ENCODE measurements around the gene STX4.

Gene STX4

DNA sequence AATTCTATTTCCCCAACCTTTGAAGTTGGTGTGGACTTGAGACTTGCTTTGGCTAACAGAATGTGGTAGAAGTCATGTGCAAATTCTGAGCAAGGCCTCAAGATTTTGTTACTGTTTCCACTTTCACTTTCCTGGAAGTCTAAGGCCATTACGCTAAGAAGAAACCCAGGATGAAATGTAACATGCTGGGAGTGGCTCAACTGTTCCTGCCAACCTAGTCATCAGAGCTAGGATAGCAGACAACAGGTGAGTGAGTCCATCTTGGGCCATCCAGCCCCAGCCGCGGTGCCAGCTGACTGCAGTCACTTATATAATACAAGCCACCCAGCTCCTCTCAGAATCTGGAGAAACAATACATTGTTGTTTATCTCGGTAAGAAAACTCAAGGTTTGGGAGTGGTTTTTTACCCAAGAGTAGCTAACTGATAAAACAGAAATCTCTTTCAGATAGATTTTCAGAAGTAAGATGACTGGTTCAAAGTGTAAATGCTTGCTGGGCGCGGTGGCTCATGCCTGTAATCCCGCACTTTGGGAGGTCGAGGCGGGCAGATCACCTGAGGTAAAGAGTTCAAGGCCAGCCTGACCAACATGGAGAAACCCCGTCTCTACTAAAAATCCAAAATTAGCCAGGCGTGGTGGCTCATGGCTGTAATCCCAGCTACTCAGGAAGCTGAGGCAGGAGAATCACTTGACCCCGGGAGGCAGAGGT, 10.7 kb upstream of the STX4 start:
- no peak for FAIRE-seq

DNA sequence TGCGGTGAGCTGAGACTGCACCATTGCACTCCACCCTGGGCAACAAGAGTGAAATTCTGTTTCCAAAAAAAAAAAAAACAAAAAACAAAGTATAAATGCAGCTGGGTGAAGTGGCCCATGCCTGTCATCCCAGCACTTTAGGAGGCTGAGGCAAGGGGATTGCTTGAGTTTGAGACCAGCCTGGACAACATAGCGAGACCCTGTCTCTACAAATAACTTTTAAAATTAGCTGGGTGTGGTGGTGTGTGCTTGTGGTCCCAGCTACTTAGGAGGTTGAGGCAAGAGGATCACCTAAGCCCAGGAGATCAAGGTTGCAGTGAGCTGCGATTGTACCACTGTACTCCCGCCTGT, 10.1 kb upstream of the STX4 start:
- no peak for FAIRE-seq

DNA sequence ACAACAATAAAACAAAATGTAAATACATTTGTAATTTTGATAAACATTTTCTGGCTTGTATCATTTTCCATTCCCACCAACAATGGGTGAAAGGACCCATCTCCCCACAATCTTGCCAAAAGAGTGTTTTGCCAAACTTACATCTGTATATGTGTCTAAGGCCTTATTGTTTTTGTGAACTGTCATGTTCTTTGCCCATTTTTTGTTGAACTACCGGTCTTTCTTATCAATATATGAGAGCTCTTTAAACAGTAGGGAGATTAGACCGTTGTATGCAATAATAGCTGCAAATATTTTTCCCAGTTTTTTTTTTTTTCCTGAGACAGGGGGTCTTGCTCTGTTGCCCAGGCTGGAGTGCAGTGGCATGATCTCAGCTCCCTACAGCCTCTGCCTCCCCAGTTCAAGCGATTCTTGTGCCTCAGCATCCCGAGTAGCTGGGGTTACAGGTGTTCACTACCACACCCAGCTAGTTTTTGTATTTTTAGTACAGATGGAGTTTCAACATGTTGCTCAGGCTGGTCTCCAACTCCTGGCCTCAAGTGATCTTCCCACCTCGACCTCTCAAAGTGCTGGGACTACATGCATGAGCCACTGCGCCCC, 9.6 kb upstream of the STX4 start:
- FAIRE-seq: no peak

DNA sequence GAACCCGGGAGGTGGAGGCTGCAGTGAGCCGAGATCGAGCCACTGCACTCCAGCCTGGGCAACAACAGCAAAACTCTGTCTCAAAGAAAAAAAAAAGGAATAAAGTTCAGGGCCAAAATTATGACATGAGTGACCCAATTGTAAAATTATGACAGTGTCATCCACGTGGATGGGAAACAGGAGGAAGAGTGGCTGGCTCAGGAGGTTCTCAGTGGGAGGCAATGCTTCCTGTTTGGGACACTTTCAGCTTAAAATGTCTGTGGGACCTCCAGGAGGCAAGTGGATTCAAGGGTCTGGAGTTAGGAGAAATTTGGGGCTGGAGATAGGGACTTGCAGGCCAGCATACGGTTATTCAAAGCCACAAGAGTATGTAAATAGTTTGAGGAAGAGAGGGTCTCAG, 8.0 kb upstream of the STX4 start:
- no peak for FAIRE-seq

DNA sequence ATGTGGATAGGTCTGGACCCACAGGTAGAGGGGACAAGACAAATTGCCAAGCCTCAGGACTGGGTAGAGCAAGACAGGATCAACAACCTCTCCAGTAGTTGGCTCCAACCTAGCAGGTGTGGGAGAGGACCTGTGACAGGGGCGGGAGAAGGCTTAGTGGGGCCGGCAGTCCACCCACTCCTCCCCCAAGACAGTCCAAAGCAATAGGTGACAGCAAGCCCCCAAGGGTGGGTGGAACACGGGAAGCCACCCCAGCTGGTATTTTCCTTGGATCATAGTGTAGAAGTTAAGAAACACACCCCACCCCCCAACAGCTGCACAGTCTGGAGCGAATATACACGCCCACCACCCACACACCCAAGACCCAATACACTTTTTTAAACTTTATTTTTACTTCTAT, 4.1 kb upstream of the STX4 start:
- FAIRE-seq: no peak

DNA sequence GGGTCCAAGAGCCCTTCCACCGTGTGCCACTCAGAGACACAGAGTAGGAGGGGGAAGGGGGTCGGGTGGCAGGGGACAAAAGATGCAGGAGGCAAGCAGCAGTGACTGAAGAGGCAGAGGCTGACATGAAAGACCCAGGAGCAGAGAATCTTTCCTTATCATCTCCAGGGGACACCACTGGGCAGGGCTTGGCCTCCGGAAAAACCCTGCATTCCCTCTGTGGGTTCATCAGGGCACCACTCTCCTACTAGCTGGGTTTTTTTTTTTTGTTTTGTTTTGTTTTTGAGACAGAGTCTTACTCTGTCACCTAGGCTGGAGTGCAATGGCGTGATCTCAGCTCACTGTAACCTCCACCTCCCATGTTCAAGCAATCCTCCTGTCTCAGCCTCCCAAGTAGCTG, 2.1 kb upstream of the STX4 start:
- FAIRE-seq: no peak

DNA sequence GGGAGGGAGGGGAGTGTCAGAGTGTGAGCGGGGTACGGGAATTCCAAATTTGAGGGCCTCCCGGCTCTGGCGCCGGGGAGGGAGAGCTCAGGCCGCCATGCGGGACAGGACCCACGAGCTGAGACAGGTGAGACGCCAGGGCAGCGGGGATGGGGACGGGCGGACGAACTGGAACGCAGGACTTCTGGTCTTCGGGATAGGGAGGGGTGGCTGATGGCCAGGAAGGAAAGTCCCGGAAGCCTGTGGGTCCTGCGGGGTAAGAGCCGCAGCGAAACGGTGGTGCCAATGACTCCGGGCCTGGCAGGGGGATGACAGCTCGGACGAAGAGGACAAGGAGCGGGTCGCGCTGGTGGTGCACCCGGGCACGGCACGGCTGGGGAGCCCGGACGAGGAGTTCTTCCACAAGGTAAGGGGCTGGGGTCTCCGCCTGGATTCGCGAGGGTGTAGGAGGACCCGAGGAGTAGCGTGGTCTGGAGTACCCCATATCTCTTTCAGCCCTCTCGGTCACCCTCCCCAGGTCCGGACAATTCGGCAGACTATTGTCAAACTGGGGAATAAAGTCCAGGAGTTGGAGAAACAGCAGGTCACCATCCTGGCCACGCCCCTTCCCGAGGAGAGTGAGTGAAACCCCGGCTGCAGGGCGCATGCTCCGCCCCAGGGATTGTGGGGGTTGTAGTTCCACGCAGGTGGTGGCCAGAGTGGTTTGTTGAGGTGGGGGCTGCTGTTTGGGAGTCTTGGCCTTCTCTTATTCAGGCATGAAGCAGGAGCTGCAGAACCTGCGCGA, 543 bp downstream of the STX4 start:
- FAIRE-seq: no peak

DNA sequence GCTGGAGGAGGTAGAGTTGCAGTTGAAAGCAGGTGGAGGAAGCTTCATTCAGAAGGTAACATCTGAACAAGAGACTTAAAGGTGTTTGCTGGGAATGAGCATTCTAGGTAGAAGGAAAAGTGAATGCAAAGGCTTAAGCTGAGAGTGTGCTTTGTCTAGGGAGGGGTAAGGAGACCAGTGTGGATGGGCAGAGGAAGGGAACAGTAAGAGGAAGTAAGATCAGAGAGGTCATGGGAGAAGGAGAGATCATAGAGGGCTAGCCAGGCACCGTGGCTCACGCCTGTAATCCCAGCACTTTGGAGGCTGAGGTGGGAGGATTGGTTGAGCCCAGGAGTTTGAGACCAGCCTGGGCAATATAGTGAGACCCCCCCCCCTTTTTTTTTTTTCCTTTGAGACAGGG, 3.3 kb downstream of the STX4 start:
- FAIRE-seq: no peak

DNA sequence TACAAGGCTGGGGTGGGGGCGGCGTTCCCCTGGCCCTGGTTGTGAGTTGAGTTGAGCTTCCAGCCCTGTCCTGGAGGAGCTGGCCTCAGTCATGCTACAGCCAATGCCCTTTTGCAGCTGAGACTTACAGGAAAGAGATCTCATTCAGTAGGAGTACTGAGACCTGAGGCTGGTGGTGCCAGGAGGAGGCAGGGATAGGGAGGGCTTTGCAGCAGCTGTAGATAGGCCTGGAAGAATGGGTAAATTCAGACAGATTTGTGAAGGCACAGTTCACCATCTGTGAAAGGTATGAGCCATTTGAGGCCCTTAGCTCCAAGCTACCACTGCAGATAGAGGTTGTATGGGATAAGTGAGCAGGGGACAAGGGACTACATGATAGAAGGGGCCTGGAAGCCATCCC, 5.6 kb downstream of the STX4 start:
- no peak for FAIRE-seq

DNA sequence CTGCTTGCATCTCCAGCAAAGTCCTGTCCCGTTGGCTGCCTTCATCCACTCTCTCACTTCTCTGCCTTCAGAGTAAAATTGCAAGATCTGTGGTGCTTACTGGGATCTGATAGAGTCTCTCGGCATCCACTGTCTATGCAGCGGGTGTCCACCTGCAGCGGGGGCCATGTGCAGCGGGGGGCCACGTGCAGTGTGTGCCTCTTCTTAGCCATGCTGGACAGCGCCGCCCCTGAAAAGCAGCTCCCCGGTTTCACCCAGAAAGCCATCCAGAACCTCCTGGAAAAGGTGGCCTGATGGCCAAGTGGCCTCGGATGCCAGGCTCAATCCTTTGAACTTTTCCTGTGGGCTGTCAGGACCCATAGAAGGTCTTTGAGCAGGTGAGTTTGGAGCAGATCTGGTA, 9.5 kb downstream of the STX4 start:
- no peak for FAIRE-seq

DNA sequence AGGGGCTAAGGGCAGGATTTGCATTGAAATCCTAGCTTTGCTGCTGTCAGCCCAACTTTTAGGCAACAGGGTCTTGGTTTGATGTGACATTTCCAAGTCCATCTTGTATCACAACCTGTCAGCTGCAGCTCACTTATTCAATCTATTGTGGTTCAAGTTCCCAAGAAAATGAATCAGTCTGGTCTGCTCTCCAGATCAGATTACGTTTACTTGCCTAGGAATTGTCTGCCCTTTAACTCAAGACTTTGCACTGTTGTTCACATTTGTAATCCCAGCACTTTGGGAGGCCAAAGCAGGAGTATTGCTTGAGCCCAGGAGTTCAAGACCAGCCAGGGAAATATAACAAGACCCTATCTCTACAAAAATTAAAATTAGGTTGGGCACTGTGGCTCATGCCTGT, 10.0 kb downstream of the STX4 start:
- FAIRE-seq: no peak

DNA sequence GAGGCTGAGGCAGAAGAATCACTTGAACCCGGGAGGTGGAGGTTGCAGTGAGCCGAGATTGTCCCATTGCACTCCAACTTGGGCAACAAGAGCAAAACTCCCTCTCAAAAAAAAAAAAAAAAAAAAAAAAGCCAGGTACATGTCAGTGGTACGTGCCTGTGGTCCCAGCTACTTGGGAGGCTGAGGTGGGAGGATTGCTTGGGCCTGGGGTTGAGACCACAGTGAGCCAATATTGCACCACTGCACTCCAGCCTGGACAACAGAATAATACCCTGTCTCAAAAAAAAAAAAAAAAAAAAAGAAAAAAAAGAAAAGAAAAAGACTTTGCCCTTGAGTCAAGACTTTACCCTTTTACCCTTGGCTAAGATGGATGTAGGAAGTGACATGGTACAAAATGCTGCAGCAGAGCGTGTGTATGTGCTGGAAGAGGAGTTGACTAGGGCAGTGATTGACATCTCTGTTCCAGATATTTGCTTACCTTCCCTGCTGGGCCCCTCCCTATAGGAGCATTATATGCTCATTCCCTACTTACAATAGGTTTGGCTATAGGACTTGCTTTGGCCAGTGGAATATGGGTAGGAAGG, 10.6 kb downstream of the STX4 start:
- FAIRE-seq: no peak

DNA sequence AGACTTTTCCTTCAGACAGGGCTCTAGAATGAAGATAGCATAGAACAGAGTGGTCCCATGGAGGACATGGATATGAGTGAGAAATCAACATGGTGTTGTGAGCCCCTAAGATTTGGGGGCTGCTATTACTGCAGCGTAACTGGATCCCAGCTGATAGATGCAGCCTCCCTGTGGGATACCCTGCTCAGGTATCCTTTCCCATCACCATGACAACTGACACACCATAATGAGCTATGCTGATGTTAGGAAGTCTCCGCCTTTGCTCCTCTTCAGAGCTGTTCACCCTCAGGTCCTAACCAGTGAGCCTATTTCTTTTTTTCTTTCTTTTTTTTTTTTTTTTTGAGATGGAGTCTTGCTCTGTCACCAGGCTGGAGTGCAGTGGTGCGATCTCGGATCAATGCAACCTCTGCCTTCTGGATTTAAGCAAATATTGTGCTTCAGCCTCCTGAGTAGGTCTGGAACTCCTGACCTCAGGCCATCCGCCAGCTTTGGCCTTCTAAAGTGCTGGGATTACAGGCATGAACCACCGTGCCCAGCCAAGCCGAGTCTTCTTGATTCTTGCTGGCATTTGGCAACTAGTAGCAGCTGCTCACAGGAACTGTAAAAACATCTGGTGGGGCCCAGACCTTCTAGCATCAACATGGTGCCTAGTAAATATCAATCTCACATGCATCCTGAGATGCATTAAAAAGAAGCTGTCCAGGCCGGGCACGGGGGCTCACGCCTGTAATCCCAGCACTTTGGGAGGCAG, 17.1 kb downstream of the STX4 start:
- no peak for FAIRE-seq

DNA sequence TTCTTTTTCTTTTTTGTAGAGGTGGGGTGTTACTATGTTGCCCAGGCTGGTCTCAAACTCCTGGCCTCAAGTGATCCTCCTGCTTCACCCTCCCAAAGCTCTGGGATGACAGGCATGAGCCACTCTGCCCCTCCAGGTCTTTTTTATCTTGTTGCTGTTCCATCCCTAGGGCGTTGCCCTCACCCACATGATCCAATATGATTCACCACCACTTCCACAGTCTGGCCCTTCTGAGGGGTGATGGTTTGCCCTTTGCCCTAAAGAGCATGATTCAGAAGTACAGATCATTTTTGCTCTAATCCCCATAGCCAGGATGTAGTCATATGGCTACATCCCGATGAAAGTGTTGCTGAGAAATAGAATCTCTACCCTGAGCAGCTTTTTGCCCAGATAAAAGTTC, 18.8 kb downstream of the STX4 start:
- no peak for FAIRE-seq

DNA sequence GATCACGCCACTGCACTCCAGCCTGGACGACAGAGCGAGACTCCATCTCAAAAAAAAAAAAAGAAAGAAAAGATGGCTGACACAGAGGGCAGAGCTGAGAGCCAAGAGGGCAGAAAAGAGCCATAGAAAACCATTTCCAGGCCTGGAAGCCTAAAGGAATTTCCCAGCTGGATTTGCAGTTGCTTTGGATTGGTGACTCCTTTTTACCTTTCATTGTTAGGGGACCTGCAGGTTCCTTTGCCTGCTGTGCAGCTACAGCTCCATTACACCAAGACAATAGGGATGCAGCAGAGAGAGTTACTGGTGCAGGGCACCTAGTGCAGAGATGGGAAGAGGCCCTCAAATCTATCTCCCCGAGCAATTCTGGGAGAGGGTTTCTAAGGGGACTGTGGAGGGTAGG, 22.3 kb downstream of the STX4 start:
- no peak for FAIRE-seq

DNA sequence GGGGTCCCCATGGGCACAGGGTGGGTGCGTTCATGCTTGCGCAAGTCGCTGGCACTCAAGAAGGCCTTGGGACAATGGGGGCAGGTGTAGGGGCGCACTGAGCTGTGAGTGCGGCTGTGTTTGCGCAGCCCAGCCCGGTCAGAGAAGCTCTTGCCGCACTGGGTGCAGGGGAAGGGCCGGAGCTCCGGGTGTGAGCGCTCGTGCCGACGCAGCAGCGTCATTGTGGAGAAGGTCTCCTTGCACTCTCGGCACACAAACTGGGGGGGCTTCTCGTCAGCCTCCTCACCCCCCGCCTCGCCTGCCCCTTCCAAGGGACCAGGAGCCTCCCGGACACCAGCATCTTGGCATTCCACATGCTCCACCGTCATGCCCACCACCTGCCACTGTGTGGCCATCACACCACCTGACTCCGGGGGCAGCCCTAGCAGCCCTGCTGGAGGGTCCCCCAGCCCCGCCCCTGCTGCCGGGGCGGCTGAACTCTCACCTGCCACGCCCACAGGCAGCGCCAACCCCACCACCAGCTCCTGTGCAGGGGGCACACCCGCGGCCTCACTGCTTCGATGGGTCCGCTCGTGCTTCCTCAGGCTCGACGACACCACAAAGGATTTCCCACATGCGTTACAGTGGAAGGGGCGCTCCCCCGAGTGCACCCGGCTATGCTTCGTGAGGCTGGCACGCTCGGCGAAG, 27.9 kb downstream of the STX4 start:
- no peak for FAIRE-seq

DNA sequence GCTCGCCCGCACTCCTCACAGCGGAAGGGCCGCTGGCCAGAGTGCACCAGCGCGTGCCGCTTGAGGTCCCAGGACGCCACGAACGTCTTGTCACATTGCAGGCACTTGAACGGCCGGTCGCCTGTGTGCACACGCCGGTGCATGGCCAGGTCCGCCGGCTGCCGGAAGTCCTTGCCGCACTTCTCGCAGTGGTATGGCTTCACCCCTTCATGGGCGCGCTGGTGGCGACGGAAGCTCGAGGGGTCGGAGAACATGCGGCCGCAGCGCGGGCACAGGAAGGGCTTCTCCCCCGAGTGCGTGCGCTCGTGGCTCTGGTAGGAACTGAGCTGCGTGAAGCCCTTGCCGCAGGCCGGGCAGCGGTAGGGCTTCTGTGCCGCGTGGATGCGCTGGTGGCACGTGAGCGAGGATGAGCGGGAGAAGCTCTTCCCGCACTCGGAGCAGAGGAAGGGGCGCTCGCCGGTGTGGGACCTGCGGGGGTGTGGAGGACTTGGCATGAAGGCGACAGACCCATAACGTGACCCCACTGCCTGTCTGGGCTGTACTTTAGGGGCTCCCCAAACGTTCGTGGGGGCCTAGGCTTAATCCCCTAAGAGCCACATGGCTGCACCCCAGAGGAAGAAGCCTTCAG, 28.6 kb downstream of the STX4 start:
- FAIRE-seq: no peak

DNA sequence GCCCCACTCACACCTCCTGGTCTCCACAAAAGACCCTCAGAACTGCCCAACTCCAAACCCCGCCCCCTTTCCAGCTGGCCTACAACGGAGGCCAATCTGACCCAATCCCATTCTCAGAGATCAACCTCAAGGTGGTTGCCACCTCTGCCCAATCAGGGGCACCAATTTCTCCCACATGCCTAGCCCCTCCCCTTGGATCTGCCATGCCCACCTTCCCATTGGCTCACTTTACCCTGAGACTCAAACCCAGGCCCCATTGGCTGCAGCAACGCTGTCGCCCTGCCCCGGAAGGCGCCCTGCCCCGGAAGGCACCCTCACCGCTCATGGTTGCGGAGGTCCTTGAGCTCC, 30.1 kb downstream of the STX4 start:
- no peak for FAIRE-seq

DNA sequence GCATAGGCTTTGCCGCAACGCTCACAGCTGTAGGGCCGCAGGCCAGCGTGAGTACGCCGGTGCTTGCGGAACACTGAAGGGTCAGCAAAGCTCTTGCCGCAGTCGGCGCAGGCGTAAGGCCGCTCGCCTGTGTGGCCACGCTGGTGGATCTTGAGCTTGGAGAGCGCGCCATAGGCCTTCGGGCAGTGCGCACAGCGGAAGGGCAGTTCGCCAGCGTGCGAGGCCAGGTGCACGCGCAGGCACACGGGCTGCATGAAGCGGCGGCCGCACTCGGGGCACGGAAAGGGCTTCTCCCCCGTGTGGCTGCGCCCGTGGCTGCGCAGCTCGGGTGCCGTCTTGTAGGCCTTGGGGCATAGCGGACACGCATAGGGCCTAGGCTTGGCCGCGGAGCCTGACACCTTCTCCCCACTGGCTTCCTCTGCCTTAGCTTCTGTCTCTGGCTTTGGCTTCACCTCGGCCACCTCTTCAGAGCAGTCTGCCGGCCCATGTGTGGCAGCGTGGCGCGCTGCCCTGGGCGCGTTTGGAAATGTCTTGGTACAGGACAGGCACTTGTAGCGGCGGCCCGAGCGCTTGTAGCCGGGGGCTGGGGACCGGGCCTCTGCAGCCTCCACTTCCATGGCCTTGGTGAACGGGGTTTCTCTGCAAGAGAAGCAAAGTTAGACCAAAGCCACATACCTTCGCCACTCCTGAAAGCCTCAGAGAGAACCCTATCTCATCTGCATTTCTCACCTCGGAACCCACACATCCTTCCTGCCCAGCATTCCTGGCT, 30.7 kb downstream of the STX4 start:
- FAIRE-seq: no peak

DNA sequence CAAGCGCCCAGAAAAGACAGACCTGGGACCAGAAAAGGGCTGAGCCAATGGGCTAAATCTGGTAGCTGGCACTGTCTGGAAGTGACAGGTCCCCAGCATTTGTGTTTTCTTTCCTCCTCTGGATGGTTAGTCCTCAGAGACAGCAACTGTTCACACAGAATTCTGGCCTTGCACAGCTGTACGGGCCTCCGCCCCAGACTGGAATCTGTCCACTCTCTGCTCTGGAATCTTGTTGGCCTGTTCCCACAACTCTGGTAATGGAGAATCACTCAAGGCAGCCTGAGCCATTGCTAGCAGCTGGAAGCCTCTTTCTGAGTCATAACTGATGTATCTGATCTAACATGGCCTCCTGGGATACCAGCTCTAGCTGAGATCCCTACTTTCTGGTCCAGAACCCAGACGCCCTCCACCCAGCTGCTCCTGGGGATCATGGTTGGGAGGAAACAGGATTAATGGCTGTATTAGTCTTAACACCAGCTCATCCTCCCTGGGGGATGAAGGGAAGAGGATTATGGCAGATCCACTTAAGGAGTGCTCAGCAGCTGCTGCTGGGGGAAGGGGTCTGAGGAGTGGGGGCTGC, 31.6 kb downstream of the STX4 start:
- FAIRE-seq: no peak

DNA sequence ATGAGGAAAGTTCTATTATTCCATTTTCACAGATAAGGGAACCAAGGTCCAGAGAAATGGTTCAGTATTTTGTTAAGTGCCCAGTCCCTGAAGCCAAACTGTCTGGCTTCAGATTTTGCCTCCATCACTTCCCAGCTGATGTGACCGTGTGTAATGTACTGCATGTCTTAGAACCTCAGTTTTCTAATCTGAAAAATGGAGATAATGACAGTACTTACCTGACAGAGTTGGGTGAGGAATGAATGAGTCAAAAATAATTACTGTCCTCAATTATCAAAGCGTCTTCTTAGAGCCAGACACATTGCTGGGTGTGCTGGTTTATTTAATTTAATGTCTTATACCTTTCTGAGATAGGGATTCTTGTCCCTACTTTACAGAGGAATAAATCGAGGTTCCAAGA, 34.0 kb downstream of the STX4 start:
- FAIRE-seq: no peak
